SU-DHL-6 (cell line): ENCODE measurements around the gene RIMBP2.

Experiments used
- H2AFZ ChIP-seq: fragments of 200-600 bp; sonication (generic); 2 replicates; pipeline ENCODE4 v1.6.1; 2014; ENCODE audit warnings: low read depth, mild to moderate bottlenecking, moderate library complexity, mixed read lengths, antibody characterized with exemption, low read length; ENCODE audit not compliant: severe bottlenecking
- H3F3A ChIP-seq: fragments of 200-600 bp; shearing (Covaris generic); 2 replicates; pipeline ENCODE4 v1.6.0; 2016; ENCODE audit warnings: antibody characterized with exemption, mild to moderate bottlenecking; ENCODE audit not compliant: insufficient read depth
- H3K27ac ChIP-seq: fragments of 200-600 bp; sonication (generic); 2 replicates; pipeline ENCODE4 v1.5.1; 2016; ENCODE audit warnings: low read depth, mild to moderate bottlenecking, low read length, moderate library complexity, mixed read lengths
- H3K27me3 ChIP-seq: fragments of 200-600 bp; sonication (generic), shearing (Covaris generic); 2 replicates; pipeline ENCODE4 v1.6.0; 2014; ENCODE audit warnings: mild to moderate bottlenecking, low read length
- H3K36me3 ChIP-seq: fragments of 200-600 bp; sonication (generic); 2 replicates; pipeline ENCODE4 v1.6.1; 2014; ENCODE audit warnings: mild to moderate bottlenecking, low read length, mixed read lengths
- H3K4me2 ChIP-seq: fragments of 300-600, 200-600 bp; shearing (Covaris generic), sonication (generic); 2 replicates; pipeline ENCODE4 v1.6.0; 2014; ENCODE audit warnings: low read length, low read depth, mild to moderate bottlenecking; ENCODE audit not compliant: poor library complexity, severe bottlenecking
- H3K4me3 ChIP-seq: fragments of 200-600 bp; sonication (generic); 2 replicates; pipeline ENCODE4 v1.5.1; 2014; ENCODE audit warnings: antibody characterized with exemption, low read length, mild to moderate bottlenecking, mixed read lengths; ENCODE audit not compliant: insufficient read depth, poor library complexity, severe bottlenecking
- H3K79me2 ChIP-seq: fragments of 200-600 bp; sonication (generic); 2 replicates; pipeline ENCODE4 v1.6.1; 2014; ENCODE audit warnings: mild to moderate bottlenecking, low read length, moderate library complexity; ENCODE audit not compliant: insufficient read depth
- H3K9ac ChIP-seq: fragments of 200-600 bp; sonication (generic); 2 replicates; pipeline ENCODE4 v1.7.0; 2014; ENCODE audit warnings: mild to moderate bottlenecking, low read length
- H3K9me2 ChIP-seq: fragments of 200-600 bp; sonication (generic); replicated peaks from 2 replicates; pipeline ENCODE4 v1.6.1; 2014; ENCODE audit warnings: low read length; ENCODE audit not compliant: insufficient read depth
- H3K9me3 ChIP-seq: fragments of 200-600 bp; sonication (generic); 2 replicates; pipeline ENCODE4 v1.6.1; 2014; ENCODE audit warnings: low read length, mixed read lengths; ENCODE audit not compliant: insufficient read depth
- H4K20me1 ChIP-seq: fragments of 200-600 bp; sonication (generic); 2 replicates; pipeline ENCODE4 v1.6.1; 2014; ENCODE audit warnings: low read depth, mild to moderate bottlenecking, antibody characterized with exemption, low read length, moderate library complexity, mixed read lengths
- EZH2phosphoT487 ChIP-seq: fragments of 200-600 bp; sonication (generic), shearing (Covaris generic); conservative IDR thresholded peaks from 2 replicates; pipeline ENCODE4 v1.6.1; 2018; ENCODE audit warnings: mild to moderate bottlenecking, antibody characterized with exemption, low read length, moderate library complexity, mixed read lengths
- TF ChIP-seq, protein P1 (sequence below): fragments of 200-600 bp; sonication (generic); IDR thresholded peaks from one replicate; pipeline ENCODE4 v1.5.1; 2017; ENCODE audit warnings: antibody characterized with exemption, mild to moderate bottlenecking, low read length, moderate library complexity; ENCODE audit not compliant: insufficient read depth, poor library complexity, severe bottlenecking

The RIMBP2 gene

DNA sequence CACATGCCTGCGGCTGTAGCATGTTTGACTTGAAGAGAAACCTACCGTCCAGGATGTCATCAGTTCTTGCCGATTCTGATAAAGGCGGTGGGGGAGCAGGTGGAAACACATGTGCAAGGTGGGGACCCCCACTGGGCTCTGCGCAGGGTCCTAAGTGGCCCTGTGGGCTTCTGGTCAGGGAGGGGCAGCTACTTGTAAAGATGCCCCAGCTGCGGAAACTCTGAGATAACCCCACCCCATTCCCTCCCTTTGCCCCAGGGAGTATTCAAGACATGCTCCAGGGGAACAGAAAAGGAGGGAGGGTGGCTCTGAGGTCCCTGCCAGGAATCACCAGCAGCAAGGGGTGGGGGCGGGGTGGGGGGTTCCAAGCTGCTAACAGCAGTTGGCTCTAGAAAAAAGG lies 310.8 kb downstream of the RIMBP2 start:
- Histone ChIP-seq H4K20me1 (no peaks in the 10 kb centered on the region), H3K27ac (no peak overlapping the region), H3K4me2 (no peak overlapping the region), H3K79me2 (no peaks in the 10 kb centered on the region), H3K4me3 (no peak overlapping the region), H3K9ac (no peak overlapping the region), H3K36me3 (no peaks in the 10 kb centered on the region), H3F3A (no peaks in the 10 kb centered on the region), H3K9me3 (no peaks in the 10 kb centered on the region), H2AFZ (no peak overlapping the region), H3K9me2 (no peaks in the 10 kb centered on the region), H3K27me3 (no peaks in the 10 kb centered on the region)
- TF ChIP-seq, protein P1, sequence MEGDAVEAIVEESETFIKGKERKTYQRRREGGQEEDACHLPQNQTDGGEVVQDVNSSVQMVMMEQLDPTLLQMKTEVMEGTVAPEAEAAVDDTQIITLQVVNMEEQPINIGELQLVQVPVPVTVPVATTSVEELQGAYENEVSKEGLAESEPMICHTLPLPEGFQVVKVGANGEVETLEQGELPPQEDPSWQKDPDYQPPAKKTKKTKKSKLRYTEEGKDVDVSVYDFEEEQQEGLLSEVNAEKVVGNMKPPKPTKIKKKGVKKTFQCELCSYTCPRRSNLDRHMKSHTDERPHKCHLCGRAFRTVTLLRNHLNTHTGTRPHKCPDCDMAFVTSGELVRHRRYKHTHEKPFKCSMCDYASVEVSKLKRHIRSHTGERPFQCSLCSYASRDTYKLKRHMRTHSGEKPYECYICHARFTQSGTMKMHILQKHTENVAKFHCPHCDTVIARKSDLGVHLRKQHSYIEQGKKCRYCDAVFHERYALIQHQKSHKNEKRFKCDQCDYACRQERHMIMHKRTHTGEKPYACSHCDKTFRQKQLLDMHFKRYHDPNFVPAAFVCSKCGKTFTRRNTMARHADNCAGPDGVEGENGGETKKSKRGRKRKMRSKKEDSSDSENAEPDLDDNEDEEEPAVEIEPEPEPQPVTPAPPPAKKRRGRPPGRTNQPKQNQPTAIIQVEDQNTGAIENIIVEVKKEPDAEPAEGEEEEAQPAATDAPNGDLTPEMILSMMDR, result no peak
- TF ChIP-seq EZH2phosphoT487, result no peak

DNA sequence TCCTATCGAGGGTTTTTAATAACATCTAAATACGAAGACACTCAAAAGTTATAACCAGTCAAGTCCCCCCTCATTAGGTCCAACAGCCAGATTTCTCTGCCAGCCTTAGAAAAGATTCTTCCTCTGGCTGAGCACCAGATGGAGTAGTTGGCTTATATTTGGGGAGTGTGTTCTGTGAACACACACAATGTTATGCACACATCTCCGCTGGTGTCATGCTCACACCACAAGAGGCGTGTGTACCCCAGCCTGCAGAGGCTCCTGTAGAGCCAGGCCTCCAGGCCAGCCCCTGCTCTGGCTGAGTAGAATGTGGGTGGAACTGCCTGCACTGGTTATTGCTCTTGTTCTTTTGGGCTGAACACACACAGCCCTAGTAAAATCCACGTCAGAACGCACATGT lies 314.4 kb downstream of the RIMBP2 start:
- Histone ChIP-seq H3K9ac (no peak overlapping the region), H3K27me3 (no peaks in the 10 kb centered on the region), H3K4me2 (no peak overlapping the region), H3K4me3 (no peak overlapping the region), H3K79me2 (no peaks in the 10 kb centered on the region), H3K27ac (no peak overlapping the region), H4K20me1 (no peaks in the 10 kb centered on the region), H3K9me2 (no peaks in the 10 kb centered on the region), H3K36me3 (no peaks in the 10 kb centered on the region), H3F3A (no peaks in the 10 kb centered on the region), H2AFZ (no peak overlapping the region), H3K9me3 (no peaks in the 10 kb centered on the region)
- TF ChIP-seq, protein P1, result no peak
- TF ChIP-seq EZH2phosphoT487, result no peak

- Histone ChIP-seq H4K20me1 (no peaks in the 10 kb centered on the region), H3K27me3 (no peaks in the 10 kb centered on the region), H3K36me3 (no peaks in the 10 kb centered on the region), H3K27ac (no peak overlapping the region), H3K4me3 (no peak overlapping the region), H3K9ac (no peak overlapping the region), H2AFZ (no peak overlapping the region), H3K79me2 (no peaks in the 10 kb centered on the region), H3K9me3 (no peaks in the 10 kb centered on the region; the same call in 1 of the 2 replicates), H3K4me2 (no peak overlapping the region), H3K9me2 (no peaks in the 10 kb centered on the region; the same call in 1 of the 2 replicates), H3F3A (no peaks in the 10 kb centered on the region)
- TF ChIP-seq, protein P1, result no peak
- no peak for TF ChIP-seq EZH2phosphoT487
Observed at GRCh38 chr12:130398100-130398848, 317.8 kb downstream of the RIMBP2 start.
